Hepatocyte (in vitro differentiated cells): ENCODE measurements around the gene FBXL7. TPM values are rescaled to one million over a fixed set of nuclear protein-coding genes. Genes with fewer than 3 reads are reported as not detected.

Source experiments
- DNase-seq: peaks from one replicate; pipeline ENCODE4 v3.0.0-alpha.2; 2016; ENCODE audit warnings: low spot score
- H2AFZ ChIP-seq: fragments of 200-600 bp; sonication (generic); 2 replicates; pipeline ENCODE4 v1.6.0; 2016; ENCODE audit warnings: antibody characterized with exemption, mild to moderate bottlenecking
- H3K27ac ChIP-seq: fragments of 200-600 bp; sonication (generic); 2 replicates; pipeline ENCODE4 v1.5.1; 2016; ENCODE audit warnings: mild to moderate bottlenecking
- H3K27me3 ChIP-seq: fragments of 200-600 bp; sonication (generic); 2 replicates; pipeline ENCODE4 v1.6.1; 2016
- H3K36me3 ChIP-seq: fragments of 200-600 bp; sonication (generic); replicated peaks from 2 replicates; pipeline ENCODE4 v1.5.1; 2016; ENCODE audit warnings: low read depth; ENCODE audit not compliant: insufficient read depth
- H3K4me1 ChIP-seq: fragments of 200-600 bp; sonication (generic); 2 replicates; pipeline ENCODE4 v1.5.1; 2016; ENCODE audit warnings: mild to moderate bottlenecking, moderate library complexity; ENCODE audit not compliant: insufficient read depth
- H3K4me2 ChIP-seq: fragments of 200-600 bp; sonication (generic); 2 replicates; pipeline ENCODE4 v1.6.0; 2016
- H3K4me3 ChIP-seq: fragments of 200-600 bp; sonication (generic); 2 replicates; pipeline ENCODE4 v1.5.1; 2016; ENCODE audit warnings: mild to moderate bottlenecking
- H3K79me2 ChIP-seq: fragments of 200-600 bp; sonication (generic); 2 replicates; pipeline ENCODE4 v1.6.0; 2017; ENCODE audit warnings: mild to moderate bottlenecking
- H3K9me2 ChIP-seq: fragments of 200-600 bp; sonication (generic); replicated peaks from 2 replicates; pipeline ENCODE4 v1.6.0; 2017; ENCODE audit warnings: mild to moderate bottlenecking; ENCODE audit not compliant: insufficient read depth
- H3K9me3 ChIP-seq: fragments of 200-600 bp; sonication (generic); 2 replicates; pipeline ENCODE4 v1.5.1; 2016; ENCODE audit warnings: low read depth, mild to moderate bottlenecking
- H4K20me1 ChIP-seq: fragments of 200-600 bp; sonication (generic); 2 replicates; pipeline ENCODE4 v1.6.0; 2016; ENCODE audit warnings: mild to moderate bottlenecking; ENCODE audit not compliant: insufficient read depth, poor library complexity, severe bottlenecking
- EZH2 ChIP-seq: fragments of 200-600 bp; sonication (generic); IDR thresholded peaks from 2 replicates; pipeline ENCODE4 v1.6.1; 2016; ENCODE audit warnings: antibody characterized with exemption, mild to moderate bottlenecking, borderline replicate concordance
- EZH2phosphoT487 ChIP-seq: fragments of 200-600 bp; sonication (generic); IDR thresholded peaks from one replicate; pipeline ENCODE4 v1.6.1; 2018; ENCODE audit warnings: antibody characterized with exemption, mild to moderate bottlenecking, low read depth, moderate library complexity; ENCODE audit not compliant: unreplicated experiment, severe bottlenecking
- WGBS: methylation state at CpG from one replicate; pipeline ENCODE4 v1.1.6; 2016; ENCODE audit warnings: low lambda C conversion rate; ENCODE audit errors: missing lambda C conversion rate; 5-methylcytosine and 5-hydroxymethylcytosine counted together
- polyA plus RNA-seq: library from polyadenylated mRNA; unstranded; fragments of >200 nt; fragmentation: Nextera tagmentation; extraction: Ambion mirVana; gene quantifications from 2 replicates; pipeline ENCODE4 v1.2.1, GENCODE V29; 2016
- total RNA-seq: library from RNA; depleted of rRNA; stranded (reverse); fragments of >200 nt; gene quantifications from 2 replicates; pipeline ENCODE4 v1.2.3, GENCODE V29; 2014
- TF ChIP-seq, protein P1 (sequence below): fragments of 200-600 bp; sonication (generic); IDR thresholded peaks from 2 replicates; pipeline ENCODE4 v1.5.1; 2016; ENCODE audit warnings: antibody characterized with exemption, mild to moderate bottlenecking; ENCODE audit not compliant: poor library complexity

Gene FBXL7
- total and polyA plus RNA-seq, 2 experiments from 2014 or later, result 8.4 to 10.3 TPM

DNA sequence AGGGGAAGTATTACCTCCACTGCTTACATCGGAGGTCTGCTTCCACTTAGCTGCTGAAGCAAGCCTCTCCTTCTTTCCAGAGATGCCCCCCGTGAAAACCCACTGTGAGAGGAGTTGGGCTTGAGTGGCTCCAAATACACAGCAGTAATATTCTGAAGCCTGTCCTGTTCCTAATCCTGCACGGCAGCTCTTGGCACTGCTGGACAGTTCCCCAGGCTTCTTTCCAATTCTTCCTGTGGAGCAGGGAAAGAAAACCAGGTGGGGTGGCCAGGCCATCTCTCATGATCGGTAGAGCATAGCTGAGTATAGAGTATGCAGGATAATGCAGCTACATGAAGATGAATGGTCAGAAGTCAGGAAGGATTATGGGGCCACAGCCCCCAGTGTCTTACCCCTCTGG lies 344.3 kb downstream of the FBXL7 start:
- TF ChIP-seq, protein P1, sequence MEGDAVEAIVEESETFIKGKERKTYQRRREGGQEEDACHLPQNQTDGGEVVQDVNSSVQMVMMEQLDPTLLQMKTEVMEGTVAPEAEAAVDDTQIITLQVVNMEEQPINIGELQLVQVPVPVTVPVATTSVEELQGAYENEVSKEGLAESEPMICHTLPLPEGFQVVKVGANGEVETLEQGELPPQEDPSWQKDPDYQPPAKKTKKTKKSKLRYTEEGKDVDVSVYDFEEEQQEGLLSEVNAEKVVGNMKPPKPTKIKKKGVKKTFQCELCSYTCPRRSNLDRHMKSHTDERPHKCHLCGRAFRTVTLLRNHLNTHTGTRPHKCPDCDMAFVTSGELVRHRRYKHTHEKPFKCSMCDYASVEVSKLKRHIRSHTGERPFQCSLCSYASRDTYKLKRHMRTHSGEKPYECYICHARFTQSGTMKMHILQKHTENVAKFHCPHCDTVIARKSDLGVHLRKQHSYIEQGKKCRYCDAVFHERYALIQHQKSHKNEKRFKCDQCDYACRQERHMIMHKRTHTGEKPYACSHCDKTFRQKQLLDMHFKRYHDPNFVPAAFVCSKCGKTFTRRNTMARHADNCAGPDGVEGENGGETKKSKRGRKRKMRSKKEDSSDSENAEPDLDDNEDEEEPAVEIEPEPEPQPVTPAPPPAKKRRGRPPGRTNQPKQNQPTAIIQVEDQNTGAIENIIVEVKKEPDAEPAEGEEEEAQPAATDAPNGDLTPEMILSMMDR, result no peak
- TF ChIP-seq EZH2phosphoT487, result no peak
- TF ChIP-seq EZH2, result no peak
- no peaks in the 10 kb centered on the region for H3K9me3 ChIP-seq
- no peak for DNase-seq
- no peaks in the 10 kb centered on the region for H3K36me3 ChIP-seq
- H4K20me1 ChIP-seq, result peaks cover 3% of the 10 kb centered on the region
- no peak overlapping the region for H3K4me2 ChIP-seq
- H3K4me3 ChIP-seq, result no peak overlapping the region
- no peak overlapping the region for H2AFZ ChIP-seq
- no peaks in the 10 kb centered on the region for H3K27me3 ChIP-seq
- H3K4me1 ChIP-seq, result no peaks in the 10 kb centered on the region
- no peak overlapping the region for H3K27ac ChIP-seq
- WGBS, result 73% methylated on average over 4 of the region's 4 CpGs
- no peaks in the 10 kb centered on the region for H3K79me2 ChIP-seq
- H3K9me2 ChIP-seq, result no peaks in the 10 kb centered on the region

DNA sequence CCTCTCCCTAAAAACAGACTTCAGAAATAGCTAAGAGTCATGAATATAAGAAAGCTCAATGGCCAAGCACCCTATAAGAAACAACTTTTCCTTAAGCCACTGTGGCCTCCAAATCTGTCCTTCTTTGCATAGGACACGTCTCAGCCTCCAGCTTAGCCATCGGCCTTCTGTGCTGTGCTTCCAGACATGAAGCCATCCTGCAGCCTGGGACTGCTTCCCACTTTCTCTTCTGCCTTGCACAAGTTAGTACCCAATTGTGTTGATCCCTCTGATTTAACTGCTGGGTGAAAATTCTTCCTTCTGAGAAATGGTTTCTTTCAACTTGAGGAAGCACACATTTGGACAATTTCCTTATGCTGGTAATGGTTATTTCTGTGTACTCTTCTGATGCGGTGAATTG lies 344.9 kb downstream of the FBXL7 start:
- H2AFZ ChIP-seq, result no peak overlapping the region
- TF ChIP-seq, protein P1, result no peak
- no peak for TF ChIP-seq EZH2phosphoT487
- H3K4me2 ChIP-seq, result no peak overlapping the region
- 97% methylated on average over 3 of the region's 3 CpGs for WGBS
- H3K9me2 ChIP-seq, result no peaks in the 10 kb centered on the region
- H3K36me3 ChIP-seq, result no peaks in the 10 kb centered on the region
- H3K27ac ChIP-seq, result no peak overlapping the region
- no peaks in the 10 kb centered on the region for H3K27me3 ChIP-seq
- no peaks in the 10 kb centered on the region for H3K79me2 ChIP-seq
- DNase-seq, result no peak
- H3K4me1 ChIP-seq, result no peaks in the 10 kb centered on the region
- no peaks in the 10 kb centered on the region for H3K9me3 ChIP-seq
- no peak overlapping the region for H3K4me3 ChIP-seq
- peaks cover 3% of the 10 kb centered on the region for H4K20me1 ChIP-seq

- H3K79me2 ChIP-seq, result no peaks in the 10 kb centered on the region
- no peaks in the 10 kb centered on the region for H3K9me3 ChIP-seq
- H2AFZ ChIP-seq, result no peak overlapping the region
- H3K36me3 ChIP-seq, result no peaks in the 10 kb centered on the region
- no peak for DNase-seq
- H3K4me3 ChIP-seq, result no peak overlapping the region
- no peaks in the 10 kb centered on the region for H3K9me2 ChIP-seq
- no peaks in the 10 kb centered on the region for H3K27me3 ChIP-seq
- WGBS, result 83% methylated on average over 5 of the region's 5 CpGs
- H3K4me2 ChIP-seq, result no peak overlapping the region
- TF ChIP-seq, protein P1, result no peak
- TF ChIP-seq EZH2phosphoT487 (no peak), EZH2 (no peak)
- no peaks in the 10 kb centered on the region for H3K4me1 ChIP-seq
- no peak overlapping the region for H3K27ac ChIP-seq
- H4K20me1 ChIP-seq, result peaks cover 3% of the 10 kb centered on the region
Measured at GRCh38 chr5:15850536-15850935, 350.6 kb downstream of the FBXL7 start.

DNA sequence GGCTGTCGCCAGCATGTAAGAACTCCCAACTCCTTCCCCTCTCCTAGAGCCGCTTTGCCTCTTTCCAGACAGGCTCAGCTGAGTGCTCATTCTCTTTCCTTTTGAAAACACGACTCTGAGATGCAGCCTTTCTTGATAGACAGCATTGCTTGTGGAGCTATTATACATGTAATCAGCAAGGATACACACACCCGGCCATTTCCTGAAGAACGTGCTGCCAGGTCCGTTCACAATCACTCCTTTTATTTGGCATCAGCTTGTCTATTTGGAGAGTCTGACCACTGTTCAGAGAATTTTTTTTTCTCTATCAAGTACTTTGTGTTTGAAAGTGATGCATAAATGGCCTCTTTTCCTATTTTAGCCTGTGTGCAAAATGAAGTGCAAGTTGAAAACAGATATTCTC lies 351.0 kb downstream of the FBXL7 start:
- H3K9me2 ChIP-seq, result no peaks in the 10 kb centered on the region
- no peaks in the 10 kb centered on the region for H3K4me1 ChIP-seq
- H4K20me1 ChIP-seq, result peaks cover 3% of the 10 kb centered on the region
- H2AFZ ChIP-seq, result no peak overlapping the region
- no peak overlapping the region for H3K27ac ChIP-seq
- H3K4me2 ChIP-seq, result no peak overlapping the region
- H3K79me2 ChIP-seq, result no peaks in the 10 kb centered on the region
- WGBS, result 57% methylated on average over 6 of the region's 6 CpGs
- no peaks in the 10 kb centered on the region for H3K9me3 ChIP-seq
- DNase-seq, result no peak
- H3K27me3 ChIP-seq, result no peaks in the 10 kb centered on the region
- no peaks in the 10 kb centered on the region for H3K36me3 ChIP-seq
- no peak for TF ChIP-seq EZH2
- TF ChIP-seq, protein P1, result no peak
- no peak for TF ChIP-seq EZH2phosphoT487
- no peak overlapping the region for H3K4me3 ChIP-seq
